GM12891 (cell line): ENCODE results near the gene RNF208.
A peak's percentile ranks its signal among the peaks of the same experiment; 100 is the strongest.

Experiments
- DNase-seq: peaks from one replicate; pipeline ENCODE4 v3.0.0; 2011; ENCODE audit warnings: low spot score; ENCODE audit not compliant: insufficient read length
- FAIRE-seq: peaks from 2 replicates; lab custom pipeline; 2011; peaks lifted over from hg19 to GRCh38; lab: Jason Lieb, UNC
- PAX5 ChIP-seq: IDR thresholded peaks from 2 replicates; pipeline ENCODE4 v1.6.1; 2011; ENCODE audit warnings: low read length, moderate library complexity, mild to moderate bottlenecking; ENCODE audit not compliant: insufficient read depth, severe bottlenecking
- POLR2A ChIP-seq: IDR thresholded peaks from 2 replicates; pipeline ENCODE4 v1.6.1; 2011; ENCODE audit warnings: low read depth, low read length, control low read depth
- POLR2AphosphoS5 ChIP-seq: IDR thresholded peaks from 2 replicates; pipeline ENCODE4 v1.6.1; 2011; ENCODE audit warnings: low read depth, low read length, control low read depth
- POU2F2 ChIP-seq: IDR thresholded peaks from 2 replicates; pipeline ENCODE4 v1.6.1; 2011; ENCODE audit warnings: low read depth, mild to moderate bottlenecking, control low read depth, low read length, moderate library complexity
- SPI1 ChIP-seq: IDR thresholded peaks from 2 replicates; pipeline ENCODE4 v1.6.1; 2011; ENCODE audit warnings: low read depth, low read length, control low read depth
- TAF1 ChIP-seq: IDR thresholded peaks from 2 replicates; pipeline ENCODE4 v1.6.1; 2011; ENCODE audit warnings: low read depth, low read length, control low read depth

Gene RNF208

GRCh38 chr9:137232101-137232500, 10.1 kb upstream of the RNF208 start:
- FAIRE-seq (no peak), DNase-seq (no peak)
- no peak for TF ChIP-seq POLR2AphosphoS5
- no peak for TF ChIP-seq POU2F2

GRCh38 chr9:137231372-137232039, 9.5 kb upstream of the RNF208 start:
- DNase-seq, result no peak
- no peak for FAIRE-seq
- TF ChIP-seq POLR2A (no peak), TAF1 (no peak), POLR2AphosphoS5 (no peak), SPI1 (no peak), POU2F2 (no peak), PAX5 (no peak)

GRCh38 chr9:137230705-137231371, 8.8 kb upstream of the RNF208 start, which contains the start of gene SLC34A3:
Gene SLC34A3 (plus strand): TSS chr9:137230901. CDS start chr9:137231703, 802 bp downstream.
- TF ChIP-seq TAF1 (no peak), SPI1 (no peak), PAX5 (no peak), POLR2AphosphoS5 (no peak), POU2F2 (no peak)
- FAIRE-seq, result no peak

GRCh38 chr9:137229903-137230704, 8.1 kb upstream of the RNF208 start:
- FAIRE-seq, result no peak
- DNase-seq, result no peak

More at GRCh38 chr9:137230705-137231371, 8.8 kb upstream of the RNF208 start, which contains the start of gene SLC34A3:
- no peak for DNase-seq

GRCh38 chr9:137228968-137229896, 7.2 kb upstream of the RNF208 start:
- TF ChIP-seq POU2F2 (no peak), POLR2A (no peak), SPI1 (no peak), TAF1 (no peak), POLR2AphosphoS5 (no peak), PAX5 (no peak)
- FAIRE-seq, result no peak
- DNase-seq, result no peak

More at GRCh38 chr9:137229903-137230704, 8.1 kb upstream of the RNF208 start:
- TF ChIP-seq POLR2A, result no peak
- TF ChIP-seq POU2F2, result no peak
- TF ChIP-seq SPI1, result no peak
- TF ChIP-seq TAF1, result no peak
- TF ChIP-seq PAX5, result no peak
- no peak for TF ChIP-seq POLR2AphosphoS5

- FAIRE-seq (no peak), DNase-seq (no peak)
- TF ChIP-seq POLR2A, result no peak
- no peak for TF ChIP-seq SPI1
- no peak for TF ChIP-seq POLR2AphosphoS5
- no peak for TF ChIP-seq TAF1
- no peak for TF ChIP-seq PAX5
- TF ChIP-seq POU2F2, result no peak
Measured at GRCh38 chr9:137228506-137228967, 6.5 kb upstream of the RNF208 start.

- no peak for DNase-seq
- TF ChIP-seq SPI1 (no peak), POLR2A (no peak), PAX5 (no peak), POU2F2 (no peak), POLR2AphosphoS5 (no peak)
- no peak for FAIRE-seq
Measured at GRCh38 chr9:137227853-137228505, 5.9 kb upstream of the RNF208 start.

- peak; percentile 88 for DNase-seq
- no peak for TF ChIP-seq POLR2AphosphoS5
- 0 out of 2 replicates have a peak, but pooled peaks have one; percentile 28 for TF ChIP-seq POU2F2
- FAIRE-seq, result peak; percentile 98
Measured at GRCh38 chr9:137227054-137227852, 5.2 kb upstream of the RNF208 start, which contains the start of gene RNF224. Gene RNF224 (plus strand): TSS chr9:137227502. CDS start chr9:137228336, 834 bp downstream.
